ENCODE data around the gene ARL3. TPM values are rescaled to one million over a fixed set of nuclear protein-coding genes. Genes with fewer than 3 reads are reported as not detected.

The ARL3 gene
- total and polyA plus RNA-seq, 2 of the 4 experiments (the other 2 are of a cell fraction) = 5.0 to 14.3 TPM

GRCh38 chr10:102698894-102699293 is 15.3 kb downstream of the ARL3 start:
- ATAC-seq (ENCODE audit: low read depth) = no peak
- no peak overlapping the region for H4K5ac ChIP-seq (ENCODE audit: low read depth, low read length)

More at GRCh38 chr10:102698894-102699293, 15.3 kb downstream of the ARL3 start:
- H3K14ac ChIP-seq (replicated peaks; ENCODE audit: low read depth, low read length) = no peak overlapping the region
- H2AK5ac ChIP-seq (ENCODE audit: low read depth, low read length) = no peak overlapping the region
- H2AFZ ChIP-seq (replicated peaks; ENCODE audit: low read length, poor library complexity) = no peak overlapping the region
- no peaks in the 10 kb centered on the region for H4K20me1 ChIP-seq (ENCODE audit: insufficient read depth, low read length)
- no peak for DNase-seq
- H2BK120ac ChIP-seq (ENCODE audit: low read depth, low read length) = no peak overlapping the region
- dilution Hi-C loops (cut with HindIII; ENCODE audit: low sequenced_read_pairs, unreplicated experiment) (no loop called here), in situ Hi-C loops (cut with MboI; ENCODE audit: low sequenced_read_pairs) (no loop called here), intact Hi-C loops (cut with micrococcal nuclease) (no loop called here)
- no CpG with 5 or more reads among the region's 2 CpGs for WGBS, 2 experiments (ENCODE audit: extremely low coverage in 2 of 2, insufficient read length in 1 of 2)
- no peak overlapping the region for H2BK5ac ChIP-seq (ENCODE audit: low read depth, low read length, poor library complexity, severe bottlenecking)
- no peak overlapping the region for H3K18ac ChIP-seq (ENCODE audit: low read depth, low read length)
- H3K36me3 ChIP-seq (ENCODE audit: control insufficient read depth, insufficient read depth, low read length) = peaks cover 9% of the 10 kb centered on the region
- H4K91ac ChIP-seq (ENCODE audit: insufficient read depth, low read depth, low read length) = no peak overlapping the region
- no peaks in the 10 kb centered on the region for H3K9me3 ChIP-seq (ENCODE audit: control insufficient read depth, insufficient read depth, low read length)
- no peak overlapping the region for H3K27ac ChIP-seq (ENCODE audit: insufficient read depth, low read length)
- BruUV-seq (replicated peaks) = no TSS peak
- H3K4me2 ChIP-seq (ENCODE audit: low read depth, low read length) = no peak overlapping the region
- POLR2A ChIA-PET (ENCODE audit: unreplicated experiment) = no interaction called here
- H3K56ac ChIP-seq (ENCODE audit: extremely low read depth, insufficient read depth, low read length) = no peak overlapping the region
- no peak overlapping the region for H2BK15ac ChIP-seq (ENCODE audit: low read depth, low read length)
- H3K4me3 ChIP-seq (ENCODE audit: insufficient read depth, low read depth, low read length) = no peak overlapping the region
- H3K23ac ChIP-seq (ENCODE audit: low read depth, low read length) = no peak overlapping the region
- TF ChIP-seq BHLHE40 (IDR thresholded peaks at IDR 0.05; ENCODE audit: low read depth, low read length) (no peak), FOS (IDR thresholded peaks at IDR 0.05; ENCODE audit: low read depth, low read length) (no peak), MXI1 (IDR thresholded peaks at IDR 0.05; ENCODE audit: borderline replicate concordance, low read depth, low read length) (no peak), USF2 (IDR thresholded peaks at IDR 0.05; ENCODE audit: low read depth, low read length) (no peak), ELK1 (IDR thresholded peaks at IDR 0.05; ENCODE audit: borderline replicate concordance, low read depth, low read length) (no peak), MAZ (IDR thresholded peaks at IDR 0.05; ENCODE audit: borderline replicate concordance, low read depth, low read length) (no peak), RFX5 (IDR thresholded peaks at IDR 0.05; ENCODE audit: low read depth, low read length) (no peak), RCOR1 (IDR thresholded peaks at IDR 0.05; ENCODE audit: insufficient replicate concordance, low read length) (no peak), NFE2L2 (IDR thresholded peaks at IDR 0.05; ENCODE audit: low read depth, low read length) (no peak), POLR2A (IDR thresholded peaks at IDR 0.05; ENCODE audit: low read depth, low read length) (no peak), MAFK (IDR thresholded peaks at IDR 0.05; ENCODE audit: low read depth, low read length) (no peak), RAD21 (IDR thresholded peaks at IDR 0.05; ENCODE audit: low read length) (no peak), SMC3 (IDR thresholded peaks at IDR 0.05; ENCODE audit: low read depth, low read length) (no peak), CTCF (conservative IDR thresholded peaks at IDR 0.05; ENCODE audit: low read depth, low read length) (no peak), CHD1 (IDR thresholded peaks at IDR 0.05; ENCODE audit: low read depth, low read length) (no peak), CEBPB (IDR thresholded peaks at IDR 0.05; ENCODE audit: low read depth, low read length) (no peak)
- no peak overlapping the region for H3K9ac ChIP-seq (ENCODE audit: low read depth, low read length)
- peaks cover 3 to 9% of the 10 kb centered on the region in 2 experiments; a peak in 3 of 4 replicates for H3K79me1 ChIP-seq (ENCODE audit: low read depth in 1 of 2, low read length in 2 of 2)
- CTCF ChIA-PET = interaction anchor here (0.7 kb wide), 1 partner anchor 11 kb away, joined by 3 read pairs; no protein-coding TSS in a partner anchor
- H3K27me3 ChIP-seq (ENCODE audit: control insufficient read depth, insufficient read depth, low read length) = no peaks in the 10 kb centered on the region
- no peak overlapping the region for H3K4ac ChIP-seq (ENCODE audit: low read depth, low read length)
- no peak overlapping the region for H2AK9ac ChIP-seq (replicated peaks; ENCODE audit: low read depth, low read length, poor library complexity)
- no peaks in the 10 kb centered on the region for H3K9me1 ChIP-seq (ENCODE audit: insufficient read depth, low read length)
- H4K8ac ChIP-seq (ENCODE audit: low read depth in 2 of 2, low read length in 2 of 2) = no peak overlapping the region
- peaks cover 3% of the 10 kb centered on the region for H3K4me1 ChIP-seq (ENCODE audit: control insufficient read depth, insufficient read depth, low read length)
- no peak overlapping the region for H2BK20ac ChIP-seq (ENCODE audit: low read depth, low read length)

Data from IMR-90 (cell line).